AG09319 (cell line): ENCODE results near the gene FMO5.
A peak's percentile ranks its signal among the peaks of the same experiment; 100 is the strongest.
"Not testable (repeated sequence)": the region's sequence is repeated elsewhere in the genome, so short reads cannot be mapped to it uniquely, and the experiment has no call there.

Source experiments
- DNase-seq: peaks from one replicate; pipeline ENCODE4 v3.0.0-alpha.2; 2010; ENCODE audit warnings: low read depth; ENCODE audit errors: extremely low read depth
- TF ChIP-seq, protein P1 (sequence below): IDR thresholded peaks from 2 replicates; pipeline ENCODE4 v1.5.1; 2011; ENCODE audit warnings: low read depth, mild to moderate bottlenecking, inconsistent platforms, low read length, moderate library complexity

Gene FMO5

DNA sequence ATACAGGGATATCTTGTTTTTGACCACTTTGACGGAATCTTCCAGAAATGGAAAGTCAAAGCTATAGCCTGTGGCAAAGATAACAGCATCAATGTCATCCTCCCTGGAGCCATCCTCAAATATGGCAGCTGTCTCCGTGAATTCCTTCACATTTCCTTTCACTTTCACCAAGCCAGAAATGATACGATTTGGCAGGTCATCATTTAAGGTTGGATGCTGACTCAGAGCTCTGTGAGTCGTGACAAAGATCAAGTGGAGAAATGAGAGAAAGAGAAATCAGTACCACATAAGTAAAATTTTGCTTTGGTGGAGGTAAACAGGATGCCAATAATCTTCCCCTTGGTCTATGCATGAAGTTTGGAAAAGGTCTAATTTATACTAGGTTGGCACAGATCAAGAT is 23.9 kb downstream of the FMO5 start:
- no peak for DNase-seq
- TF ChIP-seq, protein P1, sequence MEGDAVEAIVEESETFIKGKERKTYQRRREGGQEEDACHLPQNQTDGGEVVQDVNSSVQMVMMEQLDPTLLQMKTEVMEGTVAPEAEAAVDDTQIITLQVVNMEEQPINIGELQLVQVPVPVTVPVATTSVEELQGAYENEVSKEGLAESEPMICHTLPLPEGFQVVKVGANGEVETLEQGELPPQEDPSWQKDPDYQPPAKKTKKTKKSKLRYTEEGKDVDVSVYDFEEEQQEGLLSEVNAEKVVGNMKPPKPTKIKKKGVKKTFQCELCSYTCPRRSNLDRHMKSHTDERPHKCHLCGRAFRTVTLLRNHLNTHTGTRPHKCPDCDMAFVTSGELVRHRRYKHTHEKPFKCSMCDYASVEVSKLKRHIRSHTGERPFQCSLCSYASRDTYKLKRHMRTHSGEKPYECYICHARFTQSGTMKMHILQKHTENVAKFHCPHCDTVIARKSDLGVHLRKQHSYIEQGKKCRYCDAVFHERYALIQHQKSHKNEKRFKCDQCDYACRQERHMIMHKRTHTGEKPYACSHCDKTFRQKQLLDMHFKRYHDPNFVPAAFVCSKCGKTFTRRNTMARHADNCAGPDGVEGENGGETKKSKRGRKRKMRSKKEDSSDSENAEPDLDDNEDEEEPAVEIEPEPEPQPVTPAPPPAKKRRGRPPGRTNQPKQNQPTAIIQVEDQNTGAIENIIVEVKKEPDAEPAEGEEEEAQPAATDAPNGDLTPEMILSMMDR = no peak

DNA sequence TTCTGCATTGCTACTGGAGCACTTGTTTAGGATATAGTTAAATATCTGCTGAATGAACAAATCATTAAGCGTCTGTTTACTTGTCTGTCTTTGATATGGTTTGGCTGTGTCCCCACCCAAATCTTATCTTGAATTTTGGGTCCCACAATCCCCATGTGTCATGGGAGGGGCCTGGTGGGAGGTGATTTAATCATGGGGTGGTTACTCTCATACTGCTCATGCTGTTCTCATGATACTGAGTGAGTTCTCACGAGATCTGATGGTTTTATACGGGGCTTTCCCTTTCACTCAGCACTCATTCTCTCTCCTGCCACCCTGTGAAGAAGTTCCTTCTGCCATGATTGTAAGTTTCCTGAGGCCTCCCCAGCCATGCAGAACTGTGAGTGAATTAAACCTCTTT is 27.8 kb downstream of the FMO5 start:
- not testable (repeated sequence) for DNase-seq

DNA sequence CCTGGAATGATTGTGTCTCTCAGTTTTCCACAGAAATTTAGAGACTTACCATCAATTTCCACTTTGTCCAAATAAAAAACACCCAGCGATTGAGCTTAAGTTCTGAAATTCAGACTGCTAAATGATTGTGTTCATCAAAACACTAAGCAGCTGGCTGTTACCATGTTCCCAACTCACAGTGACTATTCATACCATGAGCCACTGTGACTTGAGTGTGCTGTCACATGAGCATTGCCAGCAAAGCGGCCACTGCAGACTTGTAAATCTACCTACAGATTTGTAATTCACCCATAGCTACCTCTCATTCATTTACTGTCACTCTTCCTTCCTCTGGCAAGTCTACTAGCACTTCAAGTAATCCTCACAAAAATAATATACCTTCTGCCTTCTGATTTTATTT is 35.6 kb downstream of the FMO5 start:
- no peak for DNase-seq
- TF ChIP-seq, protein P1 = no peak

DNA sequence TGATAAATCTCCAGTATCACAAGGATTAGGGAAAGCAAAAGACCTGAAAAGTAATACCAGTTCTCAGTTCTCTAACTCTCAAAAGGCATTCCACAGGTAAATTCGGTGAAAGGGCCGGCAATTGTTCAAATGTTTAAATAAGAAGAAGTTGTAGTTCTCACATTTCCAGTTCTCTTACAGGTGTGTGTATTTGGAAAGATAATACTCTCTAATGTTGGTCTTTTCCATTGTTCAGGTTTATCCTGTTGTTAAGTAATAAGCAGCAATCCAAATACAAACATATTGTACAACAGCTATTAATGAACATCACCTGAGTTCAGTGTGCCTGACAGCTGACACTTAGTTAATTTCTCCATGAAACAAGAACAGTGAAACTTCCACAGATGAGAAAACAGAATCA is 39.7 kb downstream of the FMO5 start:
- TF ChIP-seq, protein P1 = no peak

DNA sequence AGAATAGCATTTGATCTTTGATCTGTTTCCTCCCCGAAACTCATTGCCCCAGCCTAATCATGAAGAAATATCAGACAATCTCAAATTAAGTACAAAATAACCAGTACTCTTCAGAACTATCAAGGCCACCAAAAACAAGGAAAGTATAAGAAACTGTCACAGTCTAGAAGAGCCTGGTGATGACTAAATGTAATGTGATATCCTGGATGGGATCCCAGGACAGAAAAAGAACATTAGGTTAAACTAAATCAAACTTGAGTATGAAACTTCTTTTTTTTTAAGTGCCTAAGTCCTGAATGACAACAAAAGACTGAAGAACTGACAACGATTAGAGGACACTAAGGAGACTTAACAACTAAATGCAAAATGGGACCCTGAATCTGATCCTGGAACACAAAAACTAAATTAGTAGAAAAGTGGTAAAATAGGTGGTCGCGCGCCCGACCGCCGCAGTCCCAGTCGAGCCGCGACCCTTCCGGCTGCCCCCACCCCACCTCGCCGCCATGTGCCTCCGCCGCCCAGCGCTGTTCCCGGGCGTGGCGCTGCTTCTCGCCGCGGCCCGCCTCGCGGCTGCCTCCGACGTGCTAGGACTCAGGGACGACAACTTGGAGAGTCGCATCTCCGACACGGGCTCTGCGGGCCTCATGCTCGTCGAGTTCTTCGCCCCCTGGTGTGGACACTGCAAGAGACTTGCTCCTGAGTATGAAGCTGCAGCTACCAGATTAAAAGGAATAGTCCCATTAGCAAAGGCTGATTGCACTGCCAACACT is 47.3 kb downstream of the FMO5 start:
- DNase-seq = no peak
- TF ChIP-seq, protein P1 = no peak

More for the DNA sequence above, 39.7 kb downstream of the FMO5 start:
- DNase-seq = no peak

DNA sequence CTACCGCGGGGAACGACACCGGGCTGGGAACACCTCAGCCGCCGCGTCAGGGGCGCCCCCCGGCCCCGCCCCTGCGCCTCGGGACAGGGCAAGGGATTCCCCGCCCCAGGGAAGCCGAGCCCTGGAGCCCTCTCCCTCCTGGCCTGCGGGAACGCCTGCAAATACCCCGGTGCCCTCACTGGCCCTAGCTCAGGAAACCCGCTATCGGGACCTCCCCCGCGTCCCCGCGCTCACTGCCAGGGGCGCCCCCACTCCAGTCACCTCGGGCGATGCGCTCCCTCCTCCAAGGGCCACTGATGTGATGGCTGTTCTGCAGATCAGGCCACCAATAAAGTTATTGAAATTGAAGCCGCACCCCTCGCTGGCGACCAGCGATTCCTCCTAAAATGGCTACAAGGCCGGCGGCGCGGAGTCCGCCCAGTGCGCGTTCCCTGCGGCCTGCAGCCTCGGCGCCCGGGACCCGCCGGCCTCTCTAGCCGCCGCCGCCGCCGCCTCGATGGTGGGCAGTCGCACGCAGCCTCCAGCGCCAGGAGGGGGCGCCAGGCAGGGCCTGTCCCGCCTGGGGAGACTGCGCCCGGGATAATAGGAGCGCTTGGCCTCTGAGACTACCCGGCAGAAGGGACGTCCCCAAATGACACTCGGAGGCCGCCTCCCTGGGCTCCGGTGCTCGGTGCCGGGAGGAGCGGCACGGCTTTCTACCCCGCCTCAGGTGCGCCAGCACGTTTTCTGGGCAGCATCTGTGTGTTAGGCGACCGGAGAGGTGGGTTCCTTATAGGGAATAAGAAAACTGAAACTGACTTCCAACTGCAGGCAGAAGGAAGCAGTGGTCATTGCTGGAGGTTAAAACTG is 52.7 kb downstream of the FMO5 start, which contains the start of gene PRKAB2:
Gene PRKAB2, minus strand, starts transcription at position 303 of the 849 bp plus-strand sequence. CDS start 326 bp downstream, outside the sequence.
- DNase-seq = peak; percentile 93
- TF ChIP-seq, protein P1 = peak; percentile 69

DNA sequence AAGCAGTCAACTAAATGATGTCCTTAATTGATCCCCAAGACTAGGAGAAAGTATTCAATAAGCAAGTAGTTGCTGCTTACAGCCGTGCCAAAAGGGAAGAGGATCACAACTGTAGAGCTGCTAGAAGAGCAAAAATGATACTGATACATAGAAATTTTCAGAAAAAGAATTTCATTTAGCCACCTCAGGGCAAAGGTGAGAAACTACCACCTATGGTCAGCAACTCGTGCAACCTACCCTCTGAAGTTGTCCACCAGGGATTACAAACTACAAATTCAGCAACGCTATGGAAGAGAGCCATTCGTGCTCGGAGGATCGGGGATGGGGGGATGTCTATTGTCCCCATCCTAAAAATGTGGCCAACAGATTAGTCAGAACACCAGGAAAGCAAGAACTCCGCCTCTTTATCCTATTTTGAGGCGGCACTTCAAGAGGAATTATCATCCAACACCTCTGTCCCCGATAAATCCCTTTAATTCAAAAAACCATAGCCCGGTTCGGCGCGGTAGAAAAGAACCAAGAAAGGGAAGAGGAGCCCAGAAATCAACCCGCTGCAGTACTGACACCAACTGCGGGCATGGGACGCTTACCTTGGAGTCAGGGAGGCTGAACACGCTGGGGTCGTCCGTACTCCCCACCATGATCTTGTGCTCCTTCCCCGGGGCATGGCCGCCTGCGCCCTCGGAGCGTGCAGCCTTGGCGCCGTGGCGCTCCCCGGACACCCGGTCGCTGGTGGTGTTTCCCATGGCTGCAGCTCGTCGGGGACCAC is 53.6 kb downstream of the FMO5 start:
- no peak for DNase-seq
- TF ChIP-seq, protein P1 = no peak
